Osteoblast (primary cell): Measurements from ENCODE around the gene LIG3. TPM values are rescaled to one million over a fixed set of nuclear protein-coding genes. Genes with fewer than 3 reads are reported as not detected.
"Not testable (repeated sequence)": the region's sequence is repeated elsewhere in the genome, so short reads cannot be mapped to it uniquely, and the experiment has no call there.

Experiments
- DNase-seq: peaks from one replicate; pipeline ENCODE4 v3.0.0; 2011; ENCODE audit warnings: low spot score, mixed read lengths; ENCODE audit not compliant: insufficient read length; ENCODE audit errors: missing footprints
- H2AFZ ChIP-seq: 2 replicates; pipeline ENCODE4 v1.6.0; 2011; ENCODE audit warnings: mild to moderate bottlenecking, low read length
- H3K27ac ChIP-seq: 2 replicates; pipeline ENCODE4 v1.5.1; 2011; ENCODE audit warnings: mild to moderate bottlenecking, low read depth, low read length, moderate library complexity
- H3K27me3 ChIP-seq: 2 replicates; pipeline ENCODE4 v1.6.0; 2012; ENCODE audit warnings: mild to moderate bottlenecking, control low read depth, inconsistent platforms, low read length, moderate library complexity; ENCODE audit not compliant: insufficient read depth
- H3K36me3 ChIP-seq: 2 replicates; pipeline ENCODE4 v1.5.1; 2011; ENCODE audit warnings: mild to moderate bottlenecking, low read length, control low read depth, moderate library complexity; ENCODE audit not compliant: insufficient read depth
- H3K4me1 ChIP-seq: 2 replicates; pipeline ENCODE4 v1.5.1; 2011; ENCODE audit warnings: mild to moderate bottlenecking, low read length, control low read depth, moderate library complexity; ENCODE audit not compliant: insufficient read depth
- H3K4me2 ChIP-seq: 2 replicates; pipeline ENCODE4 v1.6.0; 2011; ENCODE audit warnings: mild to moderate bottlenecking, low read length; ENCODE audit not compliant: insufficient read depth
- H3K4me3 ChIP-seq: fragments of 200-600 bp; sonication (generic); 3 replicates; pipeline ENCODE4 v1.5.1; 2012; ENCODE audit warnings: mild to moderate bottlenecking, low read length, inconsistent platforms; ENCODE audit not compliant: insufficient read depth
- H3K79me2 ChIP-seq: 2 replicates; pipeline ENCODE4 v1.6.0; 2012; ENCODE audit warnings: mild to moderate bottlenecking, low read length, control low read depth, inconsistent platforms; ENCODE audit not compliant: insufficient read depth
- H3K9me3 ChIP-seq: 2 replicates; pipeline ENCODE4 v1.5.1; 2011; ENCODE audit warnings: low read depth, low read length, control low read depth
- H4K20me1 ChIP-seq: 2 replicates; pipeline ENCODE4 v1.6.0; 2012; ENCODE audit warnings: mild to moderate bottlenecking, low read length, control low read depth; ENCODE audit not compliant: insufficient read depth
- total RNA-seq: library from RNA; depleted of rRNA; stranded (reverse); fragments of >200 nt; gene quantifications from 2 replicates; pipeline ENCODE4 v1.2.3, GENCODE V29; 2012
- TF ChIP-seq, protein P1 (sequence below): IDR thresholded peaks from 2 replicates; pipeline ENCODE4 v1.5.1; 2011; ENCODE audit warnings: mild to moderate bottlenecking, low read depth, low read length, moderate library complexity; ENCODE audit errors: extremely low read depth

LIG3 gene
- 22.1 and 26.1 TPM in 2 replicates for total RNA-seq

- Histone ChIP-seq H3K4me1 (peaks cover 16% of the 10 kb centered on the region), H3K27ac (peak within 1 kb of the TSS; percentile 94), H3K36me3 (peaks cover under 1% of the 10 kb centered on the region), H3K79me2 (peaks cover 27% of the 10 kb centered on the region), H3K27me3 (no peaks in the 10 kb centered on the region), H3K9me3 (no peaks in the 10 kb centered on the region), H3K4me2 (peak within 1 kb of the TSS; percentile 93), H2AFZ (peak within 1 kb of the TSS; percentile 85), H4K20me1 (no peaks in the 10 kb centered on the region), H3K4me3 (peak within 1 kb of the TSS; percentile 83)
- TF ChIP-seq, protein P1, sequence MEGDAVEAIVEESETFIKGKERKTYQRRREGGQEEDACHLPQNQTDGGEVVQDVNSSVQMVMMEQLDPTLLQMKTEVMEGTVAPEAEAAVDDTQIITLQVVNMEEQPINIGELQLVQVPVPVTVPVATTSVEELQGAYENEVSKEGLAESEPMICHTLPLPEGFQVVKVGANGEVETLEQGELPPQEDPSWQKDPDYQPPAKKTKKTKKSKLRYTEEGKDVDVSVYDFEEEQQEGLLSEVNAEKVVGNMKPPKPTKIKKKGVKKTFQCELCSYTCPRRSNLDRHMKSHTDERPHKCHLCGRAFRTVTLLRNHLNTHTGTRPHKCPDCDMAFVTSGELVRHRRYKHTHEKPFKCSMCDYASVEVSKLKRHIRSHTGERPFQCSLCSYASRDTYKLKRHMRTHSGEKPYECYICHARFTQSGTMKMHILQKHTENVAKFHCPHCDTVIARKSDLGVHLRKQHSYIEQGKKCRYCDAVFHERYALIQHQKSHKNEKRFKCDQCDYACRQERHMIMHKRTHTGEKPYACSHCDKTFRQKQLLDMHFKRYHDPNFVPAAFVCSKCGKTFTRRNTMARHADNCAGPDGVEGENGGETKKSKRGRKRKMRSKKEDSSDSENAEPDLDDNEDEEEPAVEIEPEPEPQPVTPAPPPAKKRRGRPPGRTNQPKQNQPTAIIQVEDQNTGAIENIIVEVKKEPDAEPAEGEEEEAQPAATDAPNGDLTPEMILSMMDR: no peak
- DNase-seq: peak; percentile 99
Observed at GRCh38 chr17:34980353-34980680, at the start of gene LIG3. LIG3 (plus strand) TSS chr17:34980512; CDS start chr17:34983006, 2,494 bp downstream.

GRCh38 chr17:34950780-34951179, 29.5 kb upstream of the LIG3 start:
- not testable (repeated sequence) for H3K27me3 ChIP-seq, H3K79me2 ChIP-seq, H3K9me3 ChIP-seq, H2AFZ ChIP-seq, H3K36me3 ChIP-seq, H3K27ac ChIP-seq, H3K4me1 ChIP-seq, H3K4me3 ChIP-seq, H3K4me2 ChIP-seq, H4K20me1 ChIP-seq, DNase-seq

GRCh38 chr17:34958438-34958837, 21.9 kb upstream of the LIG3 start:
- no peaks in the 10 kb centered on the region for H3K36me3 ChIP-seq
- no peaks in the 10 kb centered on the region for H3K9me3 ChIP-seq
- H3K27ac ChIP-seq: no peak overlapping the region
- no peak for DNase-seq
- TF ChIP-seq, protein P1: no peak
- no peaks in the 10 kb centered on the region for H4K20me1 ChIP-seq
- no peak overlapping the region for H3K4me2 ChIP-seq
- H3K79me2 ChIP-seq: peaks cover 21% of the 10 kb centered on the region
- H3K4me1 ChIP-seq: peaks cover 15% of the 10 kb centered on the region
- H3K4me3 ChIP-seq: no peak overlapping the region
- H3K27me3 ChIP-seq: no peaks in the 10 kb centered on the region
- no peak overlapping the region for H2AFZ ChIP-seq

- no peaks in the 10 kb centered on the region for H3K9me3 ChIP-seq
- peak; percentile 91 for DNase-seq
- H3K79me2 ChIP-seq: peaks cover 22% of the 10 kb centered on the region
- peak within 1 kb of the TSS; percentile 92 for H3K4me2 ChIP-seq
- H3K4me3 ChIP-seq: peak within 1 kb of the TSS; percentile 84
- H3K36me3 ChIP-seq: peaks cover 6% of the 10 kb centered on the region
- TF ChIP-seq, protein P1: no peak
- peak within 1 kb of the TSS; percentile 93 for H2AFZ ChIP-seq
- H4K20me1 ChIP-seq: no peaks in the 10 kb centered on the region
- no peaks in the 10 kb centered on the region for H3K27me3 ChIP-seq
- H3K4me1 ChIP-seq: peaks cover 15% of the 10 kb centered on the region
- H3K27ac ChIP-seq: peak within 1 kb of the TSS; percentile 94
Observed at GRCh38 chr17:34961093-34961911, 19.0 kb upstream of the LIG3 start, which contains the start of the genes CCT6B and ZNF830. CCT6B (minus strand) TSS chr17:34961460; CDS start chr17:34961393, 67 bp downstream. ZNF830 (plus strand) TSS chr17:34961540; CDS start chr17:34961567, 27 bp downstream.
